ENCODE measurements around the gene CYBA.

DNA sequence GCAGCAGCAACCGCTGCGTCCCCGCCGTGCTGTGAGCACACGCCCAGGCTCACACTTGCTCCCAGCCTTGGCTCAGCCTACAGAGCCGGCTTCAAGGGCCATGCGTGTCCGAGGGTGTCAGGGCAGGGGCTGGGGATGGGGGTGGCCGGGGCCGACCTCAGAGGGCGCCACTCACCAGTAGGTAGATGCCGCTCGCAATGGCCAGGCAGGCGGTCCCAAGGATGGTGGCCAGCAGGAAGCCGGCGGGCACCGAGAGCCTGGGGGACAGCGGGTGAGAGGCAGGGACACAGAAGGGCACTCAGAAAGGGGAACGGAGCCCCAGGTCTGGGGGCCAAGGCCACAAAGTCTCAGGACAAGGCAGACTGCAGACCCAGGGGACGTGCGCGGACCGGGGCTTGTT, 4.9 kb downstream of the CYBA start:
- TF ChIP-seq TAF1 (CRISPR knock-in tag; IDR thresholded peaks at IDR 0.05) (no peak), ZNF263 (CRISPR knock-in tag; IDR thresholded peaks at IDR 0.05) (no peak), ZMYM3 (CRISPR knock-in tag; IDR thresholded peaks at IDR 0.05) (no peak), NR3C1 (CRISPR knock-in tag; IDR thresholded peaks at IDR 0.05) (no peak), EHMT2 (IDR thresholded peaks at IDR 0.05; ENCODE audit: borderline replicate concordance, low read depth, low read length) (no peak), SP4 (CRISPR knock-in tag; IDR thresholded peaks at IDR 0.05) (no peak), SETDB1 (CRISPR knock-in tag; IDR thresholded peaks at IDR 0.05; ENCODE audit: borderline replicate concordance) (no peak)
- TF ChIP-seq, protein P1, sequence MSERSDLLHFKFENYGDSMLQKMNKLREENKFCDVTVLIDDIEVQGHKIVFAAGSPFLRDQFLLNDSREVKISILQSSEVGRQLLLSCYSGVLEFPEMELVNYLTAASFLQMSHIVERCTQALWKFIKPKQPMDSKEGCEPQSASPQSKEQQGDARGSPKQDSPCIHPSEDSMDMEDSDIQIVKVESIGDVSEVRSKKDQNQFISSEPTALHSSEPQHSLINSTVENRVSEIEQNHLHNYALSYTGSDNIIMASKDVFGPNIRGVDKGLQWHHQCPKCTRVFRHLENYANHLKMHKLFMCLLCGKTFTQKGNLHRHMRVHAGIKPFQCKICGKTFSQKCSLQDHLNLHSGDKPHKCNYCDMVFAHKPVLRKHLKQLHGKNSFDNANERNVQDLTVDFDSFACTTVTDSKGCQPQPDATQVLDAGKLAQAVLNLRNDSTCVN (CRISPR knock-in tag; IDR thresholded peaks at IDR 0.05; ENCODE audit: borderline replicate concordance) = no peak
- TF ChIP-seq, protein P2, sequence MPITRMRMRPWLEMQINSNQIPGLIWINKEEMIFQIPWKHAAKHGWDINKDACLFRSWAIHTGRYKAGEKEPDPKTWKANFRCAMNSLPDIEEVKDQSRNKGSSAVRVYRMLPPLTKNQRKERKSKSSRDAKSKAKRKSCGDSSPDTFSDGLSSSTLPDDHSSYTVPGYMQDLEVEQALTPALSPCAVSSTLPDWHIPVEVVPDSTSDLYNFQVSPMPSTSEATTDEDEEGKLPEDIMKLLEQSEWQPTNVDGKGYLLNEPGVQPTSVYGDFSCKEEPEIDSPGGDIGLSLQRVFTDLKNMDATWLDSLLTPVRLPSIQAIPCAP (CRISPR knock-in tag; IDR thresholded peaks at IDR 0.05; ENCODE audit: low read depth) = no peak
- TF ChIP-seq, protein P3, sequence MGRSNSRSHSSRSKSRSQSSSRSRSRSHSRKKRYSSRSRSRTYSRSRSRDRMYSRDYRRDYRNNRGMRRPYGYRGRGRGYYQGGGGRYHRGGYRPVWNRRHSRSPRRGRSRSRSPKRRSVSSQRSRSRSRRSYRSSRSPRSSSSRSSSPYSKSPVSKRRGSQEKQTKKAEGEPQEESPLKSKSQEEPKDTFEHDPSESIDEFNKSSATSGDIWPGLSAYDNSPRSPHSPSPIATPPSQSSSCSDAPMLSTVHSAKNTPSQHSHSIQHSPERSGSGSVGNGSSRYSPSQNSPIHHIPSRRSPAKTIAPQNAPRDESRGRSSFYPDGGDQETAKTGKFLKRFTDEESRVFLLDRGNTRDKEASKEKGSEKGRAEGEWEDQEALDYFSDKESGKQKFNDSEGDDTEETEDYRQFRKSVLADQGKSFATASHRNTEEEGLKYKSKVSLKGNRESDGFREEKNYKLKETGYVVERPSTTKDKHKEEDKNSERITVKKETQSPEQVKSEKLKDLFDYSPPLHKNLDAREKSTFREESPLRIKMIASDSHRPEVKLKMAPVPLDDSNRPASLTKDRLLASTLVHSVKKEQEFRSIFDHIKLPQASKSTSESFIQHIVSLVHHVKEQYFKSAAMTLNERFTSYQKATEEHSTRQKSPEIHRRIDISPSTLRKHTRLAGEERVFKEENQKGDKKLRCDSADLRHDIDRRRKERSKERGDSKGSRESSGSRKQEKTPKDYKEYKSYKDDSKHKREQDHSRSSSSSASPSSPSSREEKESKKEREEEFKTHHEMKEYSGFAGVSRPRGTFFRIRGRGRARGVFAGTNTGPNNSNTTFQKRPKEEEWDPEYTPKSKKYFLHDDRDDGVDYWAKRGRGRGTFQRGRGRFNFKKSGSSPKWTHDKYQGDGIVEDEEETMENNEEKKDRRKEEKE (IDR thresholded peaks at IDR 0.05) = no peak
